Measurements from ENCODE around the gene NCEH1.

- no peak for TF ChIP-seq CTCF (IDR thresholded peaks at IDR 0.05 in 2 of 3, conservative IDR thresholded peaks at IDR 0.05 in 1 of 3; ENCODE audit: borderline replicate concordance in 1 of 3, insufficient read depth in 1 of 3, low read depth in 2 of 3, low read length in 2 of 3)
- TF ChIP-seq ZNF274 (IDR thresholded peaks at IDR 0.05; ENCODE audit: low read depth, low read length): no peak
- TF ChIP-seq RAD21 (IDR thresholded peaks at IDR 0.05; ENCODE audit: low read depth): no peak
- TF ChIP-seq CBX3 (IDR thresholded peaks at IDR 0.05; ENCODE audit: low read depth): no peak
- TF ChIP-seq SP1 (IDR thresholded peaks at IDR 0.05; ENCODE audit: low read depth): no peak
- TF ChIP-seq SIN3A (IDR thresholded peaks at IDR 0.05; ENCODE audit: low read depth): no peak
- TF ChIP-seq EGR1 (IDR thresholded peaks at IDR 0.05; ENCODE audit: low read depth): no peak
- no peak for TF ChIP-seq POLR2A (IDR thresholded peaks at IDR 0.05; ENCODE audit: borderline replicate concordance, extremely low read depth, insufficient read depth, insufficient read length)
- TF ChIP-seq EZH2phosphoT487 (IDR thresholded peaks at IDR 0.05; ENCODE audit: borderline replicate concordance): no peak
These were observed 18.0 kb downstream of the NCEH1 start for GRCh38 chr3:172692751-172693338.

All from HCT116 (cell line).